GM13976 (cell line): ENCODE results near the gene TGM2.

Experiments used
- DNase-seq: peaks from one replicate; pipeline ENCODE4 v3.0.0; 2012; ENCODE audit warnings: low spot score
- in situ Hi-C: fragments of 300-500 bp; cut with MboI; formaldehyde crosslinking; loops from one replicate; pipeline ENCODE4 v1.12.0; 2022; ENCODE audit warnings: low sequenced_read_pairs, mixed read lengths, inconsistent platforms; ENCODE audit not compliant: unreplicated experiment
- TF ChIP-seq, protein P1 (sequence below): IDR thresholded peaks from 2 replicates; pipeline ENCODE4 v1.5.1; 2012; ENCODE audit warnings: borderline replicate concordance, mild to moderate bottlenecking; ENCODE audit not compliant: insufficient read depth; ENCODE audit errors: extremely low read depth, missing control alignments, control extremely low read depth

TGM2 gene

DNA sequence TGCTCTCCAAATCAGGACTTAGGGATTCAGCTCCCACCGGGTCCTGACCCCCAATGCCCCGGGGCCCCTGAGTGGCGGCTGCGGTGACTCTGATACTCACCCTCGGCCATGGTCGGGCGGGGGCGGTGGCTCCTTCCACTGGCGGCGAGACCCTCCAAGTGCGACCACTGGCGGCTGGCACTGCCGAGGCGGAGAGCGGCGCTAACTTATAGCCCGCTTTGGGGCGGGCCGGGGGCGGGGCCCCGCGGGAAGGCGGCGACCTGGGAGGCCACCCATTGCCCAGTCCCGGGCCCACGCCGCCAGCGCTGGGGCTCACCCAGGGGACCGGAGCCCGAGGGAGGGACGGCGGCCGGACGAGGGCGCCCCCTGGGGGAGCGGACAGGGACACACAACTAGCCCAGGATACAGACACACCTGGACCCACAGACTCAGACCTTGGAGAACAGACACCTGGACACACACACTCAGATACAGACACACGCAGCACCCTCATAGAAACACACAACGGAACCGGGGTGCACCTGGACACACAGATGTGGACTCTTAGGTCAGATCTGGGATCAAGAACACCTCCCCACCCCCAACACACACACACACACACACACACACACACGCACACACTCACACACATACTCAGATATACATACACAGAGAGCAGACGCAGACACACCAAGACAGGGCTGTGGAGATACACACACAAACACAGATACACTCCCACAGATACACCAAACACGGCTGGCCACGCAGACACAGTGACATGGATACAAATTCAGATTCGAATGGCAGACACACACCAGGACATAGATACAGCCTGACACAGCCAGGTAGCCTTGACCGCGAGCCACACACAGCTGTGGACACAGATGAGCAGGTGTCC, at the start of gene TGM2:
TGM2 (minus strand) TSS at position 182 of the 877 bp plus-strand sequence; CDS start at position 110, 72 bp downstream.
- in situ Hi-C loops: loop anchor here (10.0 kb wide), 1 partner anchor 101 kb away; no protein-coding TSS in a partner anchor
- TF ChIP-seq, protein P1, sequence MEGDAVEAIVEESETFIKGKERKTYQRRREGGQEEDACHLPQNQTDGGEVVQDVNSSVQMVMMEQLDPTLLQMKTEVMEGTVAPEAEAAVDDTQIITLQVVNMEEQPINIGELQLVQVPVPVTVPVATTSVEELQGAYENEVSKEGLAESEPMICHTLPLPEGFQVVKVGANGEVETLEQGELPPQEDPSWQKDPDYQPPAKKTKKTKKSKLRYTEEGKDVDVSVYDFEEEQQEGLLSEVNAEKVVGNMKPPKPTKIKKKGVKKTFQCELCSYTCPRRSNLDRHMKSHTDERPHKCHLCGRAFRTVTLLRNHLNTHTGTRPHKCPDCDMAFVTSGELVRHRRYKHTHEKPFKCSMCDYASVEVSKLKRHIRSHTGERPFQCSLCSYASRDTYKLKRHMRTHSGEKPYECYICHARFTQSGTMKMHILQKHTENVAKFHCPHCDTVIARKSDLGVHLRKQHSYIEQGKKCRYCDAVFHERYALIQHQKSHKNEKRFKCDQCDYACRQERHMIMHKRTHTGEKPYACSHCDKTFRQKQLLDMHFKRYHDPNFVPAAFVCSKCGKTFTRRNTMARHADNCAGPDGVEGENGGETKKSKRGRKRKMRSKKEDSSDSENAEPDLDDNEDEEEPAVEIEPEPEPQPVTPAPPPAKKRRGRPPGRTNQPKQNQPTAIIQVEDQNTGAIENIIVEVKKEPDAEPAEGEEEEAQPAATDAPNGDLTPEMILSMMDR: peak; percentile 91
- peak; percentile 90 for DNase-seq

DNA sequence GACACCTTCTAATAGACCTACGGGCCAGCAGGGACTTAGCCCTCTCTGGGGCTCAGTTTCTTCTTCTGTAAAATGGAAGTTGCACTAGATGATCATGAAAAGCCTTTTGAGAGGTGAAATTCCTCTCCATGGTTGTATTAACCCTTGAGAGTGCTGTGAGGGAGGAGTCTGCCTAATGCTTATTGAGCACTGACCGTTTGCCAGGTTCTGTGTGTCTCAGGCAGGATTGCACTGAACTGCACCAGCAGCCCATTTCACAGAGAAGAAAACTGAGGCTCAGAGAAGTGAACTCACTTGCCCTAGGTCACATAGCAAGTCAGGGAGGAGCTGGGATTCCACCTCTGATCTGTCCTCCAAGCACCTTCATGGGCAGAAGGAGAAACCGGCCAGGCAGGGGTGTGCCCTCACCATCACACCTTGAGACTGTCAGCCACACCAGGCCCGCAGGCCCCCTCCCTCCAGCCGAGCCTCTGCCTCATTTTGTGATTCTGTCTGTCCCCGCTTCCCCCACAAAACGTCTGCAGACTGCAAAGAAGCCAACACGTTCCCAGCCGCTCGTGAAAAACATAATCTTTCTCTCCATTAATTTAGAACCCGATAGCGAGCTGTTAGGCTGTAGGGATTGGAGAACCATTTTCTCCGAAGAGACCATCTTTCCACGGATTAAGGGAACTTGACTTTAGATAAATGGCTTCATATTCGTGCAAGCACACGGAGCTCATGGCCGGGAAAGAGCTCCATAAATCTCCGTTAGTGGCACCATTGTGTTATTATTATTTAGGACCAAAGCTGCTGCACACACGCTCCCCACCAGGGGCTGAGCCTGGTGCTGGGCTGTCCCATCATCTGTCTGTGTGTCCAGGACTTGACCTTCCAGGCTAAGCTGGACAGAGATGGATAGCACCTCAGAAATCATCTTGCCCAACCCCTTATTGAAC, 49.5 kb upstream of the TGM2 start:
- no peak for DNase-seq
- in situ Hi-C loops: loop anchor here (25.0 kb wide), 1 partner anchor 302 kb away; the partner anchor contains the start of gene VSTM2L
- TF ChIP-seq, protein P1: no peak

DNA sequence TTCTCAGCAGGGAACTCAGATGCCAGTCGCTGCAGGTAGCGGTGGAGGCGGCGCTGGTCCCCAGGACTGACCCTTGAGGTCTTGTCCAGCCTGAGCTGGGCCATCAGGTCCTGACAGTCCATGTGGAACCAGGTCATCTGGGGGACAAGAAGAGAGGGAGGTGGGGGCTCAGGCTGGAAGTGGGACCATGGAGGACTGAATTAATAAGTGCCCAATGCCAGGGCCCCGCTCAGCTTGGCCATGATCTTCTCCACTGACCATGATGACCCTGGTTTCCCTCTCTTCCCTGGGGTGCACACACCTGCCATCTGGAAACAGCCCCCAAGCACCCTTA, 48.5 kb upstream of the TGM2 start:
- TF ChIP-seq, protein P1: no peak
- in situ Hi-C loops: loop anchor here (25.0 kb wide), 1 partner anchor 301 kb away; the partner anchor contains the start of gene VSTM2L
- no peak for DNase-seq

DNA sequence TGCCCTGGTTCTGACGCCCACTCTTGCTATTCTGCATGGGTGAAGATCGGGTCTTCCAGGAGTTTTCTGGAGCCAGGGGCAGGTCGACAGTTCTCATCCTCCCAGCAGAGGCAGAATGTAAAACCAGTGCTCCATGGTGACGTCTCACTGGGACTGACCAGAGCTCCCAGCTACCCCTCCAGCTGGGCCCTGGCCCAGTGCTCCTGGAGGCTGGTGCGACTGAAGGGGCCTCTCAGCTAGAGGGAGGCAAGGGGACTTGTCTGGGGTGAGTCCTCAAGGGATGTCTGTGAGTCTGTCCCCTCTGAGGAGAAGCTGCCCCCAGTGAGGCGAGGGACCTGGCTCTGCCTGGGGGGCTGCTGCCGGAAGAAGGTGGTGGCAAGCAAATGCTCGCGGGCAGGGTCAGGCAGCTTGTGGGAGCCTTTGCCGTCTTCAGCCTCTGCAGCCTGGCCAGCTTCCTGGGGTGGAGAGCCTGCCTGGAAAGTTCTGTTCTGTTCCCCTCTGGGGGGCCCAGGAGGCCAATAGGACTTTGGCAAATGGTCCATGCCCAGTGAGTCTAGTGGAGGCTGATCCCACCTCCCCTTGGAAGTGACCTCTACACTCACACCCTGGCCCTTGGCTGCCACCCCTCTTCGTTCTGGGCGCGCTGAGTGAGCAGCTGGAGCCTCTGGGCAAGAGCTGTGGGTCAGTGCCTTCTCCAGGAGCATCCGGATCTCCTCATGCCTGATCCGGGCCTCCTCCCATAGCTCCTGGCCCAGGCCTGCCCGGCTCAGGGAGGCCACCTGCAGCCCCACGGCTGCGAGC, 47.9 kb upstream of the TGM2 start:
- TF ChIP-seq, protein P1: no peak
- DNase-seq: no peak
- in situ Hi-C loops: loop anchor here (25.0 kb wide), 1 partner anchor 301 kb away; the partner anchor contains the start of gene VSTM2L

DNA sequence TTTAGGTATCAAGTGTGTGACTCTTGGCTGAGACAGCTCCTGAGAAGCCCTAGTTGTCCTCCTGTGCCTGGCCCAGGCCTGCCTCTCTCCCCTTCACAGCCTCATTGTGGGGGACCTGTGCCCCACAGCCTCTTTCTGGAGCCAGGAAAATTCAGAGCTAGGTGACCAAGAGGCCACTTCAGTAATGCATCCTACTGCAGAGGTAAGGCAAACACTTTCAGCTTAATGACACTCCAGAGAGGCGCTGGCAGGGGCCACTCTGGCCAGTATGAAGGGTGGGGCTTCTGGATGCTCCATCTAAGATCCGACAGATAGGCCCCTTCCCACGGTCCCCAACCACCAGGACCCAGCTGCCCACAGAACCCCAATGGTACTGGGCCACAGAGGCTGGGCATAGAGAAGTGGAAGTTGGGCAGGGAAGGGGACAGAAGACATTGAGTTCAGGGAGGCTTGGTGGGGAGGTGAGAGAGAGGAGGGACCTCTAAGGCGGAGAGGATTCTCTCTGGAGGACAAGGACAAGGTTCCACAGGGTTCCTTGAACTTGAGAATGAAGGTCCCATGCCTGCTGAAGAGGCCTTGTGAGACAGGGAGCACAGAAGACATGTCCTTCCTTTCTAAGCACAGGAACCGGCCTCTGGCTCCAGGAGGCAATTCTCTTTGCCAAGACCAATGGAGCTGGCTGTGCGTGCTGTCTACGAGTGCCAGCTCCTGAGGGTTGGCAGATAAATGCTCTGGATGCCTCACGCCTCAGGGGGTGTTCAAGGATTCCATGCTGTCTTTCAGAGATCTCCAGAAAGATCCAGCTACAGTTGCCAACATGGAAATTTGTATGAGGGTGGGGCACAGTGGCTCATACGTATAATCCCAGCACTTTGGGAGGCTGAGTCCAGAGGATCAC, 46.4 kb upstream of the TGM2 start:
- no peak for DNase-seq
- in situ Hi-C loops: loop anchor here (25.0 kb wide), 1 partner anchor 299 kb away; the partner anchor contains the start of gene VSTM2L
- TF ChIP-seq, protein P1: no peak
